ENCODE results near the gene PCDHGB4.
"Not testable (repeated sequence)": the region's sequence is repeated elsewhere in the genome, so short reads cannot be mapped to it uniquely, and the experiment has no call there.

The PCDHGB4 gene

DNA sequence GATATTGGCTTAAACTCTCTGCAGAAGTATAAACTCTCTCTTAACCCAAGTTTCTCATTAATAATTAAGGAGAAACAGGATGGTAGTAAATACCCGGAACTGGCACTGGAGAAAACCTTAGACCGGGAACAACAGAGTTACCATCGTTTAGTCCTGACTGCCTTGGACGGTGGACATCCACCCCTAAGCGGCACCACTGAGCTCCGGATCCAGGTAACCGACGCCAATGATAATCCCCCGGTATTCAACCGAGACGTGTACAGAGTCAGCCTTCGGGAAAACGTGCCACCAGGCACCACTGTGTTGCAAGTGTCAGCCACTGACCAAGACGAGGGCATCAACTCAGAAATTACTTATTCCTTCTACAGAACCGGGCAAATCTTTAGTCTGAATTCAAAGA is 11.1 kb downstream of the PCDHGB4 start:
- no peak for DNase-seq (ENCODE audit: low spot score)

DNA sequence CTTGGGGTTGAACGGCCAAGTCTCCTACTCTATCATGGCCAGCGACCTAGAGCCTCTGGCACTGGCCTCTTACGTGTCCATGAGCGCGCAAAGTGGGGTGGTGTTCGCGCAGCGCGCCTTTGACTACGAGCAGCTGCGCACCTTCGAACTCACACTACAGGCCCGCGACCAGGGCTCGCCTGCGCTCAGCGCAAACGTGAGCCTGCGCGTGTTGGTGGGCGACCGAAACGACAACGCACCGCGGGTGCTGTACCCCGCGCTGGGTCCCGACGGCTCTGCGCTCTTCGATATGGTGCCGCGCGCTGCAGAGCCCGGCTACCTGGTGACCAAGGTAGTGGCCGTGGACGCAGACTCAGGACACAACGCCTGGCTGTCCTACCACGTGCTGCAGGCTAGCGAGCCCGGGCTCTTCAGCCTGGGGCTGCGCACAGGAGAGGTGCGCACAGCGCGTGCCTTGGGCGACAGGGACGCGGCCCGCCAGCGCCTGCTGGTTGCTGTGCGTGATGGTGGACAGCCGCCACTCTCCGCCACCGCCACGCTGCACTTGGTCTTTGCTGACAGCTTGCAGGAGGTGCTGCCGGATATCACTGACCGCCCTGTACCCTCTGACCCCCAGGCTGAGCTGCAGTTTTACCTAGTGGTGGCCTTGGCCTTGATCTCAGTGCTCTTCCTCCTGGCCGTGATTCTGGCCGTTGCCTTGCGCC is 12.2 kb downstream of the PCDHGB4 start:
- no peak for DNase-seq (ENCODE audit: low spot score)

DNA sequence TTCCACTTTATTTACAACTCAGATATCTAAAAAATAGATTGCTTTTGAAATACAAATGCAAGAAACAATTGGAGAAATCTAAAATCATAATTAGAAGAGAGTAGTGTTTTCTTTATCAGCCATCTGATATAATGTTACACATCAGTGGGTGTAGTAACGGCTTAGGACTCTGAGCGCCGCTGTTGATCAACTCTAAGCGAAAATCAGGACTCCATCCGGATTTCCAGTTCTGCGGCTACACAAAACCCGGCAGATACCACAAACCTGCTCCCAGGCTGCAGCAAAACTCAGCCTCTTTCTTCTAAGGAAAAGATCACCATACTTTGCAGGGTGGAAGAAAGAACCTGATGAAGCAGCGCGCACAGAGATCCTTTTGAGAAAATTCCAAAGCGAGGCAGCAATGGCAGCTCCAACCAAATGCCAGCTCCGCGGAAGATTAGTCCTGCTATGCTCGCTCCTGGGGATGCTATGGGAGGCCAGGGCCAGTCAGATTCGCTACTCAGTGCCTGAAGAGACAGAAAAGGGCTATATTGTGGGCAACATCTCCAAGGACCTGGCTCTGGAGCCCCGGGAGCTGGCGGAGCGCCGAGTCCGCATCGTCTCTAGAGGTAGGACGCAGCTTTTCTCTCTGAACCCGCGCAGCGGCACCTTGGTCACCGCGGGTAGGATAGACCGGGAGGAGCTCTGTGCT is 15.2 kb downstream of the PCDHGB4 start, which contains the start of gene PCDHGA9:
Gene PCDHGA9, plus strand, starts transcription at position 226 of the 691 bp plus-strand sequence. Its CDS starts 175 bp downstream, at position 401.
- DNase-seq (ENCODE audit: low spot score), result peak; percentile 11

DNA sequence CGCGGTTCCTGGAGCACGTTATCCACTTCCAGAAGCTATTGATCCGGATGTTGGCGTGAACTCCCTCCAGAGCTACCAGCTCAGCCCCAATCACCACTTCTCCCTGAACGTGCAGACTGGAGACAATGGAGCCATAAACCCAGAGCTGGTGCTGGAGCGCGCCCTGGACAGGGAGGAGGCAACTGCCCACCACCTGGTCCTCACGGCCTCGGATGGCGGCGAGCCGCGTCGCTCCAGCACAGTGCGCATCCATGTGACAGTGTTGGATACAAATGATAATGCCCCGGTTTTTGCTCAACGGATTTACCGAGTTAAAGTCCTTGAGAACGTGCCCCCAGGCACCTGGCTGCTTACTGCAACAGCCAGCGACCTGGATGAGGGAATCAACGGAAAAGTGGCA is 15.9 kb downstream of the PCDHGB4 start:
- no peak for DNase-seq (ENCODE audit: low spot score)

DNA sequence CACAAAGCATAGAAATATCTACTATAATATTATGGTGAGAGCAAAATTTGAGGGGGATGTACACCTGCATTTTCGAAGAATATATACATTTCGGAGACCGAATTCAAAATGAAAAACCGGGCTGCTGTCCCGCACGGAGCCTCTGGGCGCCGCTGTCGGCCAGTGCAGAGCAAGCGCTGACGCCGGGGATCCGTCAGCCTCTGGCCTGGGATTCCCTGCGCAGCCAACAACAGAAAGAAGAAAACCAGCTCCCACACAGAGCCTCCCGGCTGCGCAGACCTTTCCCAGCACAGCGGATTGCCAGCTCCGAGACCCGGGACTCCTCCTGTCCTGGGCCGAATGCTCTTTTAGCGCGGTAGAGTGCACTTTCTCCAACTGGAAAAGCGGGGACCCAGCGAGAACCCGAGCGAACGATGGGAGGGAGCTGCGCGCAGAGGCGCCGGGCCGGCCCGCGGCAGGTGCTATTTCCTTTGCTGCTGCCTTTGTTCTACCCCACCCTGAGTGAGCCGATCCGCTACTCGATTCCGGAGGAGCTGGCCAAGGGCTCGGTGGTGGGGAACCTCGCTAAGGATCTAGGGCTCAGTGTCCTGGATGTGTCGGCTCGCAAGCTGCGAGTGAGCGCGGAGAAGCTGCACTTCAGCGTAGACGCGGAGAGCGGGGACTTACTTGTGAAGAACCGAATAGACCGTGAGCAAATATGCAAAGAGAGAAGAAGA is 20.4 kb downstream of the PCDHGB4 start, which contains the start of gene PCDHGB6:
Gene PCDHGB6, plus strand, starts transcription at position 232 of the 716 bp plus-strand sequence. Its CDS starts 182 bp downstream, at position 414.
- DNase-seq (ENCODE audit: low spot score), result not testable (repeated sequence)

DNA sequence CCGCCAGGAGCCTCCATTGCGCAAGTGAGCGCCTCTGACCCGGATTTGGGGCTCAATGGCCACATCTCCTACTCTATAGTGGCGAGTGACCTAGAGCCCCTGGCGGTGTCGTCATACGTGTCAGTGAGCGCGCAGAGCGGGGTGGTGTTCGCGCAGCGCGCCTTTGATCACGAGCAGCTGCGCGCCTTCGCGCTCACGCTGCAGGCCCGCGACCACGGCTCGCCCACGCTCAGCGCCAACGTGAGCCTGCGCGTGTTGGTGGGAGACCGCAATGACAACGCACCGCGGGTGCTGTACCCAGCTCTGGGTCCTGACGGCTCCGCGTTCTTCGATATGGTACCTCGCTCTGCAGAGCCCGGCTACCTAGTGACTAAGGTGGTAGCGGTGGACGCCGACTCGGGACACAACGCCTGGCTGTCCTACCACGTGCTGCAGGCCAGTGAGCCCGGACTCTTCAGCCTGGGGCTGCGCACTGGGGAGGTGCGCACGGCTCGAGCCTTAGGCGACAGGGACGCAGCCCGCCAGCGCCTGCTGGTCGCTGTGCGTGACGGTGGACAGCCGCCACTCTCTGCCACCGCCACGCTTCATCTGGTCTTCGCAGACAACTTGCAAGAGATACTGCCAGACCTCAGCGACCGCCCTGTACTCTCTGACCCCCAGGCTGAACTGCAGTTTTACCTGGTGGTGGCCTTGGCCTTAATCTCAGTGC is 22.3 kb downstream of the PCDHGB4 start:
- DNase-seq (ENCODE audit: low spot score), result no peak

DNA sequence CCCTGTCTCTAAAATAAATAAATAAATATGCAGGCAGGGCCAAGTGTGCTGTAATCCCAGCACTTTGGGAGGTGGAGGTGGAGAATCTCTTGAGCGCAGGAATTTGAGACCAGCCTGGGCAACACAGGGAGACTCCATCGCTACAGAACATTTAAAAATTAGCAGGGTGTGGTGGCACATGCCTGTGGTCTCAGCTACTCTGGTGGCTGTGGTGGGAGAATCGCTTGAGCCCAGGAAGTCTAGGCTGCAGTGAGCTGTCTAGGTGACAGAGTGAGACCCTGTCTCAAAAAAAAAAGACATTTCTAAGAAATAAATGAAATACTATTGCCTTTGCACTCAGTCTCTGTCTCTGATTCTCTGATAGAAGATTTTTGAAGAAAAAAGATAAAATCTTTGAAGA is 24.1 kb downstream of the PCDHGB4 start:
- no peak for DNase-seq (ENCODE audit: low spot score)

DNA sequence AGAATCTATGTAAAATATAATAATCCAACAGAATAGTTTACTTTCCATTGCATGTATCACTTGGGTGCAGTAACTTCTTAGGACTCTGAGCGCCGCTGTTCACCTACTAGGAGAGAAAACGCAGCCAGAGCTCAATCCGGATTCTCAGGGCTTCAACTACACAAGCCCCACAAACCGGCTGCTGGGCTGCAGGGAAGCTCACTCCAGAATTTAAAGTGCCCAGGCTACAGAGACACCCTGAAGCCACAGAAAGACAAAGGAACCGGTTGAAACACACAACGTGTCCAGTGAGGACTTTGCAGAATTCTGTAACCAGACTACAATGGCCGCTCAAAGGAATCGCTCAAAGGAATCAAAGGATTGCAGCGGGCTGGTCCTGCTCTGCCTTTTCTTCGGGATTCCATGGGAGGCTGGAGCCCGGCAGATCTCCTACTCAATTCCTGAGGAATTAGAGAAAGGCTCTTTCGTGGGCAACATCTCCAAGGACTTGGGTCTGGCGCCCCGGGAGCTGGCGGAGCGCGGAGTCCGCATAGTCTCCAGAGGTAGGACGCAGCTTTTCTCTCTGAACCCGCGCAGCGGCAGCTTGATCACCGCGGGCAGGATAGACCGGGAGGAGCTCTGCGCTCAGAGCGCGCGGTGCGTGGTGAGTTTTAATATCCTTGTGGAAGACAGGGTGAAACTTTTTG is 25.5 kb downstream of the PCDHGB4 start, which contains the start of gene PCDHGA10:
Gene PCDHGA10, plus strand, starts transcription at position 134 of the 686 bp plus-strand sequence. Its CDS starts 189 bp downstream, at position 323.
- DNase-seq (ENCODE audit: low spot score), result no peak

DNA sequence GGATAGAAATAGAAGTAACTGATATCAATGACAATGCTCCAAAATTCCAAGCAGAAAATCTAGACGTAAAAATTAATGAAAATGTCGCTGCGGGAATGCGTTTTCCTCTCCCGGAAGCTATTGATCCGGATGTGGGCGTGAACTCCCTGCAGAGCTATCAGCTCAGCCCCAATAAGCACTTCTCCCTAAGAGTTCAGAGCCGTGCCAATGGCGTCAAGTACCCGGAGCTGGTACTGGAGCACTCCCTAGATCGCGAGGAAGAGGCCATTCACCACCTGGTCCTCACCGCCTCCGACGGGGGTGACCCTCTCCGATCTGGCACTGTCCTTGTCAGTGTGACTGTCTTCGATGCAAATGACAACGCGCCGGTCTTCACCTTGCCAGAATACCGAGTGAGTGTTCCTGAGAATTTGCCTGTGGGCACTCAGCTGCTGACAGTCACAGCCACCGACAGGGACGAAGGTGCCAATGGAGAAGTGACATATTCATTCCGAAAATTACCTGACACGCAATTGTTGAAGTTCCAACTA is 26.1 kb downstream of the PCDHGB4 start:
- DNase-seq (ENCODE audit: low spot score), result no peak

DNA sequence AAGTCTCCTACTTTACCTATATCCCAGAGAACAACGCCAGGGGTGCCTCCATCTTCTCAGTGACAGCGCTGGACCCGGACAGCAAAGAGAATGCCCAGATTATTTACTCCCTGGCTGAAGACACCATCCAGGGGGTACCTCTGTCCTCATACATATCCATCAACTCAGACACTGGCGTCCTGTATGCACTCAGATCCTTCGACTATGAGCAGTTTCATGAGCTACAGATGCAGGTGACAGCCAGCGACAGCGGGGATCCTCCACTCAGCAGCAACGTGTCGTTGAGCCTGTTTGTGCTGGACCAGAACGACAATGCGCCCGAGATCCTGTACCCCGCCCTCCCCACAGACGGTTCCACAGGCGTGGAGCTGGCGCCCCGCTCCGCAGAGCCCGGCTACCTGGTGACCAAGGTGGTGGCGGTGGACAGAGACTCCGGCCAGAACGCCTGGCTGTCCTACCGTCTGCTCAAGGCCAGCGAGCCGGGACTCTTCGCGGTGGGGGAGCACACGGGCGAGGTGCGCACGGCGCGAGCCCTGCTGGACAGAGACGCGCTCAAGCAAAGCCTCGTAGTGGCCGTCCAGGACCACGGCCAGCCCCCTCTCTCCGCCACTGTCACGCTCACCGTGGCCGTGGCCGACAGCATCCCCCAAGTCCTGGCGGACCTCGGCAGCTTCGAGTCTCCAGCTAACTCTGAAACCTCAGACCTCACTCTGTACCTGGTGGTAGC is 27.2 kb downstream of the PCDHGB4 start:
- DNase-seq (ENCODE audit: low spot score), result not testable (repeated sequence)

DNA sequence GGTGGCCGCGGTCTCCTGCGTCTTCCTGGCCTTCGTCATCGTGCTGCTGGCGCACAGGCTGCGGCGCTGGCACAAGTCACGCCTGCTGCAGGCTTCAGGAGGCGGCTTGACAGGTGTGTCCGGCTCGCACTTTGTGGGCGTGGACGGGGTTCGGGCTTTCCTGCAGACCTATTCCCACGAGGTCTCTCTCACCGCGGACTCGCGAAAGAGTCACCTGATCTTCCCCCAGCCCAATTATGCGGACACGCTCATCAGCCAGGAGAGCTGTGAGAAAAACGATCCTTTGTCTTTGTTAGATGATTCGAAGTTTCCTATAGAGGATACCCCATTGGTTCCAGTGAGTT is 27.7 kb downstream of the PCDHGB4 start:
- DNase-seq (ENCODE audit: low spot score), result not testable (repeated sequence)

DNA sequence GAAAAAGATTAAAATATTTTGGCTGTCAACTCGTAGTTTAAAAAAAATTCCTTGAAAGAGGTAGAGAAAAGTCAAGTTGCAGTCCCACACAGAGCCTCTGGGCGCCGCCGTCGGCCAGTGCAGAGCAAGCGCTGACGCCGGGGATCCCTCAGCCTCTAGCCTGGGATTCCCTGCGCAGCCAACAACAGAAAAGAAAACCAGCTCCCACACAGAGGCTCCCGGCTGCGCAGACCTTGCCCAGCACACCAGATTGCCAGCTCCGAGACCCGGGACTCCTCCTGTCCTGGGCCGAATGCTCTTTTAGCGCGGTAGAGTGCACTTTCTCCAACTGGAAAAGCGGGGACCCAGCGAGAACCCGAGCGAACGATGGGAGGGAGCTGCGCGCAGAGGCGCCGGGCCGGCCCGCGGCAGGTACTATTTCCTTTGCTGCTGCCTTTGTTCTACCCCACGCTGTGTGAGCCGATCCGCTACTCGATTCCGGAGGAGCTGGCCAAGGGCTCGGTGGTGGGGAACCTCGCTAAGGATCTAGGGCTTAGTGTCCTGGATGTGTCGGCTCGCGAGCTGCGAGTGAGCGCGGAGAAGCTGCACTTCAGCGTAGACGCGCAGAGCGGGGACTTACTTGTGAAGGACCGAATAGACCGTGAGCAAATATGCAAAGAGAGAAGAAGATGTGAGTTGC is 30.1 kb downstream of the PCDHGB4 start, which contains the start of gene PCDHGB7:
Gene PCDHGB7, plus strand, starts transcription at position 184 of the 679 bp plus-strand sequence. Its CDS starts 183 bp downstream, at position 367.
- peak; percentile 51 for DNase-seq (ENCODE audit: low spot score)

DNA sequence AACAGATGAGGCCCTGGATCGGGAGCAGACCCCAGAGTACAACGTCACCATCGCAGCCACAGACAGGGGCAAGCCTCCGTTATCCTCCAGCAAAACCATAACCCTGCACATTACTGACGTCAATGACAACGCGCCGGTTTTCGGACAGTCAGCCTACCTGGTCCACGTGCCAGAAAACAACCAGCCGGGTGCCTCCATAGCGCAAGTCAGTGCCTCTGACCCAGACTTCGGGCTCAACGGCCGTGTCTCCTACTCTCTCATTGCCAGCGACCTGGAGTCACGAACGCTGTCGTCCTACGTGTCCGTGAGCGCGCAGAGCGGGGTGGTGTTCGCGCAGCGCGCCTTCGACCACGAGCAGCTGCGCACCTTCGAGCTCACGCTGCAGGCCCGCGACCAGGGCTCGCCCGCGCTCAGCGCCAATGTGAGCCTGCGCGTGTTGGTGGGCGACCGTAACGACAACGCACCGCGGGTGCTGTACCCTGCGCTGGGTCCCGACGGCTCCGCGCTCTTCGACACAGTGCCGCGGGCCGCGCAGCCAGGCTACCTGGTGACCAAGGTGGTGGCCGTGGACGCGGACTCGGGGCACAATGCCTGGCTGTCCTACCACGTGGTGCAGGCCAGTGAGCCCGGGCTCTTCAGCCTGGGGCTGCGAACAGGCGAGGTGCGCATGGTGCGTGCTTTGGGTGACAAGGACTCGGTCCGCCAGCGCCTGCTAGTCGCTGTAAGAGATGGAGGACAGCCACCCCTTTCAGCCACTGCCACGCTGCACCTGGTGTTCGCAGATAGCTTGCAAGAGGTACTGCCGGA is 31.8 kb downstream of the PCDHGB4 start:
- DNase-seq (ENCODE audit: low spot score), result no peak

DNA sequence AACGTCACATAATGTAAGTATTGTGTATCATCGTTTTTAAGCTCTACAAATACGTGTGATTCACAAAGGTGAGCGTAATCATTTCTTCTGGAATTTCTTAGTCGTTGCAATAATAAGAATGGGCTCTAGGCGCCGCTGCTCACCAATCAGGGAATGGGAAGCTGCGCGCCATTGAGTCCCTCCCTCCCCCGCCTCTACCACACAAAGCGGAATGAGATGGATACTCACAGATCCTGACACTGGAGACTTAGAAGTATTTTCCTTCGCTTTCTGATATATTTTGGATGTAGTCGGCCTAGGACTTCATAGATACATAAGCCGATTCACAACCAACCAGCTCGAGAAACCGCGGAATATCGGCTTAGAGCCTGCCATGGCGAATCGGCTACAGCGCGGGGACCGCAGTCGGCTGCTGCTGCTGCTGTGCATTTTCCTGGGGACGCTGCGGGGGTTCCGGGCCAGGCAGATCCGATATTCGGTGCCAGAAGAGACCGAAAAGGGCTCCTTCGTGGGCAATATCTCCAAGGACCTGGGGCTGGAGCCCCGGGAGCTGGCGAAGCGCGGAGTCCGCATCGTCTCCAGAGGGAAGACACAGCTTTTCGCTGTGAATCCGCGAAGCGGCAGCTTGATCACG is 33.5 kb downstream of the PCDHGB4 start, which contains the start of gene PCDHGA11:
Gene PCDHGA11, plus strand, starts transcription at position 197 of the 634 bp plus-strand sequence. Its CDS starts 177 bp downstream, at position 374.
- DNase-seq (ENCODE audit: low spot score), result no peak

DNA sequence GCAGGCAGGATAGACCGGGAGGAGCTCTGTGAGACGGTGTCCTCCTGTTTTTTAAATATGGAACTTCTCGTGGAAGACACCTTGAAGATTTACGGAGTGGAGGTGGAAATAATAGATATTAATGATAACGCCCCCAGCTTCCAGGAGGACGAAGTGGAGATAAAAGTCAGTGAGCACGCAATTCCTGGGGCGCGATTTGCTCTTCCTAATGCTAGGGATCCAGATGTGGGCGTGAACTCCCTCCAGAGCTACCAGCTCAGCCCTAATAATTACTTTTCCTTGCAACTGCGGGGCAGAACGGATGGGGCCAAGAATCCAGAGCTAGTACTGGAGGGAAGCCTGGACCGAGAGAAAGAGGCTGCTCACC is 34.0 kb downstream of the PCDHGB4 start:
- DNase-seq (ENCODE audit: low spot score), result no peak

DNA sequence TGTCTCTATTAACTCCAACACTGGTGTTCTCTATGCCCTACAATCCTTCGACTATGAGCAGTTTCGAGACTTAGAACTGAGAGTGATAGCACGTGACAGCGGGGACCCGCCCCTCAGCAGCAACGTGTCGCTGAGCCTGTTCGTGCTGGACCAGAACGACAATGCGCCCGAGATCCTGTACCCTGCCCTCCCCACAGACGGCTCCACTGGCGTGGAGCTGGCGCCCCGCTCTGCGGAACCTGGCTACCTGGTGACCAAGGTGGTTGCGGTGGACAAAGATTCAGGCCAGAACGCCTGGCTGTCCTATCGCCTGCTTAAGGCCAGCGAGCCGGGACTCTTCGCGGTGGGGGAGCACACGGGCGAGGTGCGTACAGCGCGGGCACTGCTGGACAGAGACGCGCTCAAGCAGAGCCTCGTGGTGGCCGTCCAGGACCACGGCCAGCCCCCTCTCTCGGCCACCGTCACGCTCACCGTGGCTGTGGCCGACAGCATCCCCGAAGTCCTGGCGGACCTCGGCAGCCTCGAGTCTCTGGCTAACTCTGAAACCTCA is 35.3 kb downstream of the PCDHGB4 start:
- no peak for DNase-seq (ENCODE audit: low spot score)

DNA sequence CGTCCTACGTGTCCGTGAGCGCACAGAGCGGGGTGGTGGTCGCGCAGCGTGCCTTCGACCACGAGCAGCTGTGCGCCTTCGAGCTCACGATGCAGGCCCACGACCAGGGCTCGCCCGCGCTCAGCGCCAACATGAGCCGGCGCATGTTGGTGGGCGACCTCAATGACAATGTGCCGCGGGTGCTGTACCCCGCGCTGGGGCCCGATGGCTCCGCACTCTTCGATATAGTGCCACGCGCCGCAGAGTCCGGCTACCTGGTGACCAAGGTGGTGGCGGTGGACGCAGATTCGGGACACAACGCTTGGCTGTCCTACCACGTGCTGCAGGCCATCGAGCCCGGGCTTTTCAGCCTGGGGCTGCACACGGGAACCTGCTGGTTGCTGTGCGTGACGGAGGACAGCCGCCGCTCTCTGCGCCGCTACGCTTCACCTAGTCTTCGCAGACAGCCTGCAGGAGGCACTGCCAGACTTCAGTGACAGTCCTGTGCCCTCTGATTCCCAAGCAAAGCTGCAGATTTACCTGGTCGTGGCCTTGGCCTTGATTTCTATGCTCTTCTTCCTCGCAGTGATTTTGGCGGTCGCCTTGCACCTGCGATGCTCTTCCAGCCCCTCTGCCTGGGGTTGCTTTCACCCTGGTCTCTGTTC is 40.4 kb downstream of the PCDHGB4 start:
- no peak for DNase-seq (ENCODE audit: low spot score)

Data from Ammon's horn (tissue), 1 donor.